ENCODE results near the gene DNAAF5.
"Not testable (repeated sequence)": the region's sequence is repeated elsewhere in the genome, so short reads cannot be mapped to it uniquely, and the experiment has no call there.

DNAAF5 gene

GRCh38 chr7:741850-742249 is 15.4 kb downstream of the DNAAF5 start:
- in situ Hi-C loops (cut with HindIII; ENCODE audit: low sequenced_read_pairs), result no loop called here
- H3K4me3 ChIP-seq (ENCODE audit: low read depth, low read length), result no peak overlapping the region
- TF ChIP-seq CTCF (IDR thresholded peaks at IDR 0.05; ENCODE audit: low read depth, low read length, missing control alignments), result no peak
- DNase-seq (ENCODE audit: low read depth), result no peak

GRCh38 chr7:742791-743190 is 16.3 kb downstream of the DNAAF5 start:
- H3K4me3 ChIP-seq (ENCODE audit: low read depth, low read length), result no peak overlapping the region
- no peak for DNase-seq (ENCODE audit: low read depth)
- no peak for TF ChIP-seq CTCF (IDR thresholded peaks at IDR 0.05; ENCODE audit: low read depth, low read length, missing control alignments)
- in situ Hi-C loops (cut with HindIII; ENCODE audit: low sequenced_read_pairs), result no loop called here

GRCh38 chr7:743341-744127 is 17.0 kb downstream of the DNAAF5 start:
- H3K4me3 ChIP-seq (ENCODE audit: low read depth, low read length); DNase-seq (ENCODE audit: low read depth); in situ Hi-C loops (cut with HindIII; ENCODE audit: low sequenced_read_pairs): not testable (repeated sequence)

GRCh38 chr7:744128-744520 is 17.6 kb downstream of the DNAAF5 start:
- DNase-seq (ENCODE audit: low read depth); H3K4me3 ChIP-seq (ENCODE audit: low read depth, low read length); in situ Hi-C loops (cut with HindIII; ENCODE audit: low sequenced_read_pairs): not testable (repeated sequence)

GRCh38 chr7:744854-745430 is 18.4 kb downstream of the DNAAF5 start:
- in situ Hi-C loops (cut with HindIII; ENCODE audit: low sequenced_read_pairs), result no loop called here
- no peak for DNase-seq (ENCODE audit: low read depth)
- TF ChIP-seq CTCF (IDR thresholded peaks at IDR 0.05; ENCODE audit: low read depth, low read length, missing control alignments), result no peak
- H3K4me3 ChIP-seq (ENCODE audit: low read depth, low read length), result no peak overlapping the region

GRCh38 chr7:745431-746154 is 19.1 kb downstream of the DNAAF5 start:
- H3K4me3 ChIP-seq (ENCODE audit: low read depth, low read length), result no peak overlapping the region
- no peak for TF ChIP-seq CTCF (IDR thresholded peaks at IDR 0.05; ENCODE audit: low read depth, low read length, missing control alignments)
- in situ Hi-C loops (cut with HindIII; ENCODE audit: low sequenced_read_pairs), result no loop called here
- DNase-seq (ENCODE audit: low read depth), result no peak

GRCh38 chr7:746155-747061 is 19.9 kb downstream of the DNAAF5 start:
- no peak overlapping the region for H3K4me3 ChIP-seq (ENCODE audit: low read depth, low read length)
- TF ChIP-seq CTCF (IDR thresholded peaks at IDR 0.05; ENCODE audit: low read depth, low read length, missing control alignments), result no peak
- in situ Hi-C loops (cut with HindIII; ENCODE audit: low sequenced_read_pairs), result no loop called here
- DNase-seq (ENCODE audit: low read depth), result no peak
